ENCODE measurements around the gene WDFY4. TPM values are rescaled to one million over a fixed set of nuclear protein-coding genes. Genes with fewer than 3 reads are reported as not detected.

WDFY4 gene
- polyA plus RNA-seq, 2 of the 4 experiments (the other 2 are of a cell fraction) = not detected

GRCh38 chr10:48762064-48763042, 77.7 kb downstream of the WDFY4 start:
- FAIRE-seq = no peak
- ChIA-PET CTCF (no interaction called here), POLR2A (no interaction called here)
- DNase-seq (ENCODE audit: low read depth in 1 of 2, low spot score in 1 of 2) = no peak
- Histone ChIP-seq H3K27ac (no peak overlapping the region), H3K9me3 (no peaks in the 10 kb centered on the region; the same call in 2 of the 3 replicates), H3K4me2 (no peak overlapping the region), H3K4me1 (no peaks in the 10 kb centered on the region), H3K4me3 (no peak overlapping the region)
- no peak for TF ChIP-seq TP53 (CRISPR knock-in tag; IDR thresholded peaks at IDR 0.05)
- ATAC-seq = no peak
- 29% methylated on average over 6 of the region's 6 CpGs for WGBS (ENCODE audit: missing lambda C conversion rate)

DNA sequence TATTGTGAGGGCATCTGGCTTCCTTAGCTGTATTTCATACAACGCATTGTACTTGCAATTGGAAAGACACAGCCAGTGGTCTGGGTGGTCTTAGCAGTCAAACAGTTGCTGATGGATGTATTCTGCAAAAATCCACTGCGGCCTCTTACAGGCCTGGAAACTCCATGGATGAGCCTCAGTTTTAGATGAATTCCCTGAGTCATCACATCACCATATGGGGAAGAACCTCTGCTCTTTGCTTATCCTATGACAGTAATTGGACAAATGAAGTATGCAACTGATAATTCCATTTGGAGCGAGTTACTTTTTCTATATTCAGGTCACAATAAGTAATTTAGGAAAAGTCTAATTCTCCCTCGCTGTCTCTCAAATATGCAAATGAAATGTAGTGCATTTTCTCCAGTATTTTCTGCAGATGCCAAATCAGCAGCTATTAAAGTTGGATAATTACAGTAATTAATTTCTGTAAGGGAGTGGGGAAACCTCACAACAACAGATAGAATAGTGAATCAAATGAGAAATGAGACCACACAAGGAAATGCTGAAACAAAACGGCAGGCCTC, 78.8 kb downstream of the WDFY4 start:
- no peaks in the 10 kb centered on the region for H3K4me1 ChIP-seq
- H3K9me3 ChIP-seq = no peaks in the 10 kb centered on the region
- no peak overlapping the region for H3K4me3 ChIP-seq
- H3K27ac ChIP-seq = no peak overlapping the region
- ATAC-seq = no peak
- WGBS (ENCODE audit: missing lambda C conversion rate) = 43% methylated on average over 5 of the region's 5 CpGs
- ChIA-PET POLR2A (no interaction called here), CTCF (interaction anchor here (1.4 kb wide), 1 partner anchor 15 kb away, joined by 3 read pairs; no protein-coding TSS in a partner anchor)
- no peak overlapping the region for H3K4me2 ChIP-seq
- no peak for DNase-seq (ENCODE audit: low read depth in 1 of 2, low spot score in 1 of 2)
- TF ChIP-seq FOXS1 (CRISPR knock-in tag; IDR thresholded peaks at IDR 0.05) (no peak), KDM5A (IDR thresholded peaks at IDR 0.05) (no peak), MAFK (IDR thresholded peaks at IDR 0.05; ENCODE audit: partially characterized antibody) (peak; percentile 39), SREBF2 (IDR thresholded peaks at IDR 0.05) (no peak), POLR2AphosphoS2 (conservative IDR thresholded peaks at IDR 0.05; ENCODE audit: low read length) (no peak)
- TF ChIP-seq, protein P1, sequence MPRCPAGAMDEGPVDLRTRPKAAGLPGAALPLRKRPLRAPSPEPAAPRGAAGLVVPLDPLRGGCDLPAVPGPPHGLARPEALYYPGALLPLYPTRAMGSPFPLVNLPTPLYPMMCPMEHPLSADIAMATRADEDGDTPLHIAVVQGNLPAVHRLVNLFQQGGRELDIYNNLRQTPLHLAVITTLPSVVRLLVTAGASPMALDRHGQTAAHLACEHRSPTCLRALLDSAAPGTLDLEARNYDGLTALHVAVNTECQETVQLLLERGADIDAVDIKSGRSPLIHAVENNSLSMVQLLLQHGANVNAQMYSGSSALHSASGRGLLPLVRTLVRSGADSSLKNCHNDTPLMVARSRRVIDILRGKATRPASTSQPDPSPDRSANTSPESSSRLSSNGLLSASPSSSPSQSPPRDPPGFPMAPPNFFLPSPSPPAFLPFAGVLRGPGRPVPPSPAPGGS (IDR thresholded peaks at IDR 0.05) = no peak
- FAIRE-seq = no peak

DNA sequence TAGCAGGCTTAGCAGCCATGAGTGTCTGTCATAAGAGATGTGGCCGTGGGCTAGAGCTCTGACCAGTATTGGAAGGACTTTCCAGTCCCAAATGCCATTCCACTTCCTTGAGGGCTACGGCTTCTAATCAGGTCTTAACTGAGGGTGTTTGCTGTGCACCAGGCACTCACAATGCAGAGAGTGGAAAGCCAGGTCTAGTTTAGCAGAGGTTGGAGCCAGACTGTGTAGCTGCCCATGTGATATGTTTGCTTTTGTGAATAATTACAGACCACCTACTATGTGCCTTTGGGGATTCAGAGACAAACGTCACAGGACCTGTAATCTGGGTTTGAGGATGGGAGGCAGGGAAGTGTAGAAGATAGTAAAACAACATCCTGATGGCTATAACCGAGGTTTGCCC, 79.8 kb downstream of the WDFY4 start:
- DNase-seq (ENCODE audit: low read depth in 1 of 2, low spot score in 1 of 2) = no peak
- no peak for ATAC-seq
- Histone ChIP-seq H3K4me2 (no peak overlapping the region), H3K4me3 (no peak overlapping the region), H3K27ac (no peak overlapping the region), H3K9me3 (no peaks in the 10 kb centered on the region), H3K4me1 (no peaks in the 10 kb centered on the region)
- no peak for FAIRE-seq
- WGBS (ENCODE audit: missing lambda C conversion rate) = 11% methylated on average over 4 of the region's 4 CpGs
- CTCF ChIA-PET = interaction anchor here (1.1 to 1.4 kb wide), 2 partner anchors 14 to 643 kb away, joined by 3 read pairs; no protein-coding TSS in a partner anchor
- POLR2A ChIA-PET = no interaction called here
- no peak for TF ChIP-seq EP300 (IDR thresholded peaks at IDR 0.05)
- TF ChIP-seq, protein P2, sequence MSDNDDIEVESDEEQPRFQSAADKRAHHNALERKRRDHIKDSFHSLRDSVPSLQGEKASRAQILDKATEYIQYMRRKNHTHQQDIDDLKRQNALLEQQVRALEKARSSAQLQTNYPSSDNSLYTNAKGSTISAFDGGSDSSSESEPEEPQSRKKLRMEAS (IDR thresholded peaks at IDR 0.05) = no peak
- no peak for TF ChIP-seq FOSL2 (IDR thresholded peaks at IDR 0.05)
- no peak for TF ChIP-seq FOSL2 (CRISPR knock-in tag; IDR thresholded peaks at IDR 0.05)
- no peak for TF ChIP-seq HOXA7 (CRISPR knock-in tag; IDR thresholded peaks at IDR 0.05)
- no peak for TF ChIP-seq HMGXB4 (CRISPR knock-in tag; IDR thresholded peaks at IDR 0.05; ENCODE audit: borderline replicate concordance)
- TF ChIP-seq, protein P3, sequence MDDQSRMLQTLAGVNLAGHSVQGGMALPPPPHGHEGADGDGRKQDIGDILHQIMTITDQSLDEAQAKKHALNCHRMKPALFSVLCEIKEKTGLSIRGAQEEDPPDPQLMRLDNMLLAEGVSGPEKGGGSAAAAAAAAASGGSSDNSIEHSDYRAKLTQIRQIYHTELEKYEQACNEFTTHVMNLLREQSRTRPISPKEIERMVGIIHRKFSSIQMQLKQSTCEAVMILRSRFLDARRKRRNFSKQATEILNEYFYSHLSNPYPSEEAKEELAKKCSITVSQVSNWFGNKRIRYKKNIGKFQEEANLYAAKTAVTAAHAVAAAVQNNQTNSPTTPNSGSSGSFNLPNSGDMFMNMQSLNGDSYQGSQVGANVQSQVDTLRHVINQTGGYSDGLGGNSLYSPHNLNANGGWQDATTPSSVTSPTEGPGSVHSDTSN (IDR thresholded peaks at IDR 0.05) = no peak
- TF ChIP-seq, protein P1 (IDR thresholded peaks at IDR 0.05) = no peak
- no peak for TF ChIP-seq PHF8 (IDR thresholded peaks at IDR 0.05; ENCODE audit: borderline replicate concordance, low read depth)
- TF ChIP-seq ZNF302 (CRISPR knock-in tag; IDR thresholded peaks at IDR 0.05) = no peak
- TF ChIP-seq CTCF (IDR thresholded peaks at IDR 0.05) = no peak
- TF ChIP-seq, protein P4, sequence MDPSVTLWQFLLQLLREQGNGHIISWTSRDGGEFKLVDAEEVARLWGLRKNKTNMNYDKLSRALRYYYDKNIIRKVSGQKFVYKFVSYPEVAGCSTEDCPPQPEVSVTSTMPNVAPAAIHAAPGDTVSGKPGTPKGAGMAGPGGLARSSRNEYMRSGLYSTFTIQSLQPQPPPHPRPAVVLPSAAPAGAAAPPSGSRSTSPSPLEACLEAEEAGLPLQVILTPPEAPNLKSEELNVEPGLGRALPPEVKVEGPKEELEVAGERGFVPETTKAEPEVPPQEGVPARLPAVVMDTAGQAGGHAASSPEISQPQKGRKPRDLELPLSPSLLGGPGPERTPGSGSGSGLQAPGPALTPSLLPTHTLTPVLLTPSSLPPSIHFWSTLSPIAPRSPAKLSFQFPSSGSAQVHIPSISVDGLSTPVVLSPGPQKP (IDR thresholded peaks at IDR 0.05; ENCODE audit: low read depth, low read length) = no peak
- no peak for TF ChIP-seq CHD4 (IDR thresholded peaks at IDR 0.05; ENCODE audit: borderline replicate concordance)
- TF ChIP-seq JUNB (IDR thresholded peaks at IDR 0.05) = no peak
- TF ChIP-seq HOXB5 (CRISPR knock-in tag; IDR thresholded peaks at IDR 0.05) = no peak
- no peak for TF ChIP-seq ESRRA (IDR thresholded peaks at IDR 0.05; ENCODE audit: borderline replicate concordance, low read length)
- no peak for TF ChIP-seq EHMT2 (IDR thresholded peaks at IDR 0.05; ENCODE audit: low read depth)
